Right forelimb (tissue), 1 donor: Measurements from ENCODE around the gene PTPRM.

ENCODE experiments used
- DNase-seq: peaks from one replicate; pipeline ENCODE4 v3.0.0-alpha.2; 2018

Gene PTPRM

DNA sequence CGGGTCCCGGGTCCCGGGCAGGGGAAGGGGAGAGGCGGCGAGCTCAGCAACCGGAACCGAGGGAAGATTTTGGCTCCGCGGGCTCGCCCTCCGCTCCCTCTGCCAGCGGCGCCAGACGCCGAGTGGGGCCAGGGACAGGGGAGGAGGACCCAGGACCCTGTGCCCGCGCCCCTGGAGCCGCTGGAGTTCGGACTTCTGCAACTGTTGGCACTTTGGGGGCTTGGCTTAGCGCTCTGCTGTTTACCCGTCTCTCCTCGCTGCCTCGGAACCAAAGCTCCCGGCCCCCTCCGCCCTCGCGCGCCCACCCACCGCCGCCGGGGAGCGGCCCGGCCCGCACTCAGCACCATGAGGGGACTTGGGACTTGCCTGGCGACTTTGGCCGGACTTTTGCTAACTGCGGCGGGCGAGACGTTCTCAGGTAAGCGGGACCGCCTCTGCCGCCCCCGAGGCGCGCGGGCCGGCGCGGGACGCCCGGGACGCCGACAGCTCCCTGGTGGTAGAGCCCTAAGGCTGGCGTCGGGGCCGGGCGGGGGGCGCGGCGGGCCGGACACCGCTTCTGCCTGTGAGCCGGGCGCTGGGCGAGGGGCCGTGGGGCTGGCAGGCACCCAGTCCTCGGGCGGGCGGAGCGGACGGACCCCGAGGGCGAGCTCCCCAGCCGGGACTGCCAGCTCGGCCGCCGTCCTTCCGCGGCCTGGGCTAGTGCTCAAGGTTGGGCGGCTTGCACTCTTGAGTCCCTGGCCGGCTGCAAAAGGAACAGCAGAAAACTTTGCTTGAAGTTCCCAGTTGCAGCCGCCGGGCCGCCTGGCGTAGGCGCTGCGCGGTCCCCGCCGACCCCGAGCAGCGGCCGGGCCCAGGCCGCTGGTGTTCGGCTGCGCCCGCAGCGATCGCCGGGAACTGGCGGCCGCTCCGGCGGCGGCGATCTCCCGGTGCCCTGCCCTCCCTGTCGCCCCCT is 634 bp downstream of the PTPRM start:
- peak; percentile 83 for DNase-seq

DNA sequence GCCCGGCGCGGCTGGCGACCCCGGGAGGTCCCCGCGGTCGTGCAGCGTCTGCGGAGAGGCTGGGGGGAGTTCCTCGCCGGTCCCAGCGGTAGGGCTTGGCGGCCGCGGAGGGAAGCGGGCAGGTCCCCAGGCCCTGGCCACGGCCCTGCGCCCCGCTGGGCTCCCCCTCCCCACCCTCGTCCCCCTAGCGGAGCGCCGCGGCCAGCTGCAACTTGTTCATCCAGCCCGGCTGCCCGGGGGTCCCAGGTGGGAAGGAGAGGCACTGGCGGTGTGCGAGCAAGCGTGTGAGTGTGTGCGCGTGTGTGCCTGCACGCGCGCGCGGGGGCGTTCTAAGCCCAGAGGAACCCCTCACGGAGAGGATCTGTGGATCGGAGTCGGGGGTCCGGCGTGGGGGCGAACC is 1.3 kb downstream of the PTPRM start:
- peak; percentile 81 for DNase-seq

DNA sequence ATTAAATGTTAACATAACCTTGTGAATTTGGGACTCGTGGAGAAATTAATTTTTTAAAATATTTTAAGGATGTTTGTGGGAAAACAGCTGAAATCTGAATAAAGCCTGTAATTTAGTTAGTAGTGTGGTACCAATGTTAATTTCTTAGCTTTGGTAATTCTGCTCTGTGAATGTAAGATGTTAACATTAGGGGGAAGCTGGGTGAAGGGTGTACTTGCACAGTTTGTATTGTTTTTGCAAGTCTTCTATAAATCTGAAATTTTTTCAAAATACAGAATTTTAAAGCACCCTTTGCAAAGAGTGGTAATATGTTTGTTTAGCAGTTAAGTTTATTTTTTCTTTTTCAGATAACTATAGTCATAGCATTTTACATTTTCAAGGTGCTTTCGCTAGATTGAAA is 4.5 kb downstream of the PTPRM start:
- no peak for DNase-seq

DNA sequence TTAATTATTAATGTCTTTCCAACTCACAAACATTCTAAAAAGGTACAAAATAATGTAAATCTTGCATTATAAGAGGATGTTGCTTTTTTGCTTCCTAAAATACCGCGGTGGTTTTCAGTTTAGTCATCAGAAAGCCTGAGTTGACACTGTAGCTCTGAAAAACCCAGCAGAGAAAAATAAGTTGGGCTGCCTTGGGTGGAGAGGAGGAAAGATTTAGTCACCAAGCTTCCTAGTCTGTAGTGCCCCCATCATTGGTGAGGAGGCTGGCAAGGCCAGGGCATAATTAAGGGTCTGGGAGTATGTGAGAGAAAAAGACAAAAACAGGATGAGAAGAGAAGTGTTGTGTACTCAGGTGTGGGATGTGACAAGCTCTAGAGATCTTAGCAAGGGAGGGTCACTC is 5.7 kb downstream of the PTPRM start:
- DNase-seq = no peak

DNA sequence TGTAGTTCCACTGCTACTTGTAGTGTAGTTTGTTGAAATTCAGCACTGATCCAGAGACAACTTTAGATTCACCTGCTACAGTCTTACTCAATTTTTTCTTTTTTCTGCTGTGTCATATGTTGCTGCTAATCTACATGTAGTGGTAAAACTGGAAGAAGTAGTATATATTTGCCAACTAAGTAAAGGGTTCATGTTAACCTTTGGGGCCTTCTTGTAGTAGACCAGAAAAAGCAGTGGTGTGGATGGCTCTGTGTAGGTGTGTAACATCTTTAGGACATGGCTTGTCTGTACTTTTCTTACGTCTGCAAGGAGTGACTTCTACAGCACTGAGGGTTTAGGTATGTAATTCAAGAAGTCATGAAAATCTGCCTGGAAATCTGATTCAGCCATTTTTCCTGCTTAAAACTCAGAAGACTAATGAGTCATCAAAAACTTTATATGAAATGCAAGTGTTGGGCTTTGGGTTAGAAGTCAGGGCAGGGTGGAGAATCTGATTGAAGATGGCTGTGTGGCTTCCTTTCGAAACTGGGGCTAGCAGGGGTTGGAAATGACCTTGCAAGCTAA is 8.4 kb downstream of the PTPRM start:
- no peak for DNase-seq

DNA sequence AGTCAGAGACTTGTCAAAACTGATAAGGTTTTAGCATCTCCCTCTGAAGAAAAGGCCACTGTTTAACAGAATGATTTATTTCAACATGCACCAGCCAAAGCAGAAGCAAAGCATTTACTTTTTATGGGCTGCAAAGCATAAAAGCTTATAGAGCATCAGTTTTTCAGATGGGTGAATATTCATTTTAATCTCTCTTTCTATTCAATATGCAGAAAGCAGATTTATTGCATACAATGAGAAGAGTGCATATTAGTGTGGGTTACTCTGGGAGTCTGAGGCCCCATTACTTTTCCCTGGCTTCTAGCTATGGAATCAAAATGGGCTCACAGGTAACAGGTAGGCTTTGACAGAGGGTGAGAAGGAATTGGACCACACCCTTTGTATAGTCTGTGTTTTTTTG is 9.0 kb downstream of the PTPRM start:
- DNase-seq = no peak

DNA sequence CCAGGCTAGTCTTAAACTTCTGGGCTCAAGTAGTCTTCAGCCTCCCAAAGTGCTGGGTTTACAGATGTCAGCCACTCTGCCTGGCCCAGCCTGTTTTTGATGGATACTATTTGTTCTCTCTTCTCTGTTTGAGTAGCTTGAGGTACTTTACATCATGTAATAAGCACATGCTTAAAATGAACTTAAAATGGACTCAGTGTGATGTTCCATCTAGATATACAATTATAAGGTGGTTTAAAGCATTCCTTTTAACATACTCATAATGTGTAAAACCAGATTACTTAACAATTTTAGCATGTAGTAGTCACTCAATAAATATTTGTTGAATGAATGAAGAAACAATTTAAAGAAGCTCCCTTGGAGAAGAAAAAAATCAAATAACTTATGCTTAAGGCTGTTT is 9.6 kb downstream of the PTPRM start:
- DNase-seq = no peak

DNA sequence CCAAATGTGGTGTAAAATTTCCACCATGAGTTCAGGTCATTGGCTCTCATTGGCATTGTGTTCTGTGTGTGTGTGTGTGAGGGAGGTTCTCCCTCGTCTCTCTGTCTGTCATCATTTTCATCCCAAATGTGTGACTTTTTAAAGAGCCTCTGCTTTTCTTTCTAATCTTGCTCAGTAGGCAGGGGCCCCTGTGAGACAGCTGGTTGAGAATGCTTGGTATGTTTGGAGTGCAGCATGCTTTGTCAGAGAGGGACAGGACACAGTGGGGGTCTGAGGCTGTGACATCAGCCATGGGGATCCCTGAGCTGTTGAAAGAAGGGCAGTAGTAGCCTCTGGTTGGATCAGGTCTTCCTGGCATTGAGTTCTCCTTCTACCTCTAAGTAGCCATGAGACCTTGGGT is 10.6 kb downstream of the PTPRM start:
- no peak for DNase-seq

DNA sequence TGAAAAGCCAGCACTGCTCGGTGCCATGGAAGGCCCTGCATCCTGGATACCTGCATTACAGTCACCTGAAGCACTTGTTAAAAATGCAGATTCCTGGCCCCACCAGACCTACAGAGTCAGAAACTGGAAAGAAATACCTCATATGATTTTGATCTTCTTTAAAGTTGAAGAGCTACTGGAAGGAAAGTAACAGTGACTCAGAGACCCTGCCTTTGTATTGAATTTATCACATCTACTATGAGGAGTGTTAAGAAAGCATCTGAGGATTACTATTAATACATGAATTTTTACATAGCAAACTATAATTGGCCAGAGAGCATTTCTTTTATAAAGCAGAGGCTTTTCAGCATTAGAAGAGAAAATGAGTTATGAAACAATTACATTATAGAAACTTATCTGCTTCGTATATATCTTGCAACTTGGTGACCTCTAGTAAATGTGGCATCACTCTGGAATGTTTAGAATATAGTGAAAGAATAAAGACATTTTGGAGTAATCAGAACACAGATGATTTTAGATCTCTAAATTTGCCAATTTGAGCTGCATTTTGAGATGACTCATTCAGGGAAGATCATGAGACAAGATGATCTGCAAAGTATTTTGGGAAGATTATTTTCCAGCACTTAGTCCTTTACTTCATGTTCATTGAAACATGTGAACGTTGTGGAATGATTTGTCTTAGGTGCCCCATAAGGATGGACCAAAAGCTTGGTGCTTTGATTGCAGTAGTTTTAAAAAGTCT is 12.2 kb downstream of the PTPRM start:
- DNase-seq = no peak

DNA sequence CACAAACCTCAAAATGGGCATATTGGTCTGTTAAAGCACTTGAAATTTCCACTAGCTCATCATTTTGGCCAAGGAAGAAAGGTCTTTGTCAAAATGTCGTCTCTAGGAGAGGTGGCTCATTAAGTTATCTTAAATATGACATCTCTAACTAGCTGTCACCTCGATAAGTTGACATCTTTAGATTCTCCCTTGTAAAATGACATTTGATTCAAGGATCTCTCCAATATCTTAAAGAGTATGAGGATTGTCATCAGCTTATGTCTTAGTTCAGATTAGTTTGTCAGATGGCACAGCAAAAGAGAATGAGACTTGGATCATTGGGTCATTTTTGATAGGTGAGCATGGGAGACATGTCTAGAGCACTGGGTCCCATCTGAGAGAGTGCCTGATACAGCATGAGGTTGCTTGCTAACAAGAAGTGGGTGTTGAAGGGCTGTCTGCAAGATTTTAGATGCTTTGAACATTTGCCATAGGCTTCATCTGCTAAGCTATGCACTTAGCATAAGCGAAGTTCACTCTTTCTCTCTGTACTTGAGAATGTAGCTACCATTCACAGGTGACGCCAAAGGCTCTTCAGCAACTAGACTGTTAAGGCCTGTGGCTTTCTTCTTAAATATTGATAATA is 12.9 kb downstream of the PTPRM start:
- DNase-seq = no peak

DNA sequence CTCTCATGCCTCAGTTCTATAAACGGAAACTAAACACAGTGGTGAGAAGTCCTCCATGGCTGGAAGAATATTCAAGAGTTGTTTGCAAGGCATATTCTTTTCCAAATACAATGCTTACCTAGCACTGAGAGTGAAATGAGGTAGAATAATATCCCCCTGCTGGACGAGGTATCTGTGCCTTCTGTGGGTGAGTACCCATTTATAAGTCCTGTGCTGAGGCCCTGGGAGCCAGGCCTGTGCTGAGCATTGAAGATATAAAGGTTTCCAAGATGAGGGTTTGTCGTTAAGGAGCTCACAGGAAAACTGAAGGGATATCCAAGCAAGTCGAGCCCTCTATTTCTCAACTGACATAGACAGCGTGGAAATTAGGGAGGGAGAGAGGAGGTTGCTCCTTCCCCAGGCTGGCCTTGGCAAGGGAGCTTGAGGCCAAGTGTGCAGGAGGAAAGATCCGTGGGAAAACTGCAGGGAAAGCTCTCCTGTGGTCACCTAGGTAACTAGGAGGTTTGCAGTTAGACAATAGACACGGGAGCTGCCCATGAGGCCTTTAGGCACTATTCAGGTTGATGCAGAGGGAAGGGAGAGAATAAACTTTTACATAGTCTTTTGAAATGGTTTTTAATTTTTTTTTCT is 17.6 kb downstream of the PTPRM start:
- no peak for DNase-seq

DNA sequence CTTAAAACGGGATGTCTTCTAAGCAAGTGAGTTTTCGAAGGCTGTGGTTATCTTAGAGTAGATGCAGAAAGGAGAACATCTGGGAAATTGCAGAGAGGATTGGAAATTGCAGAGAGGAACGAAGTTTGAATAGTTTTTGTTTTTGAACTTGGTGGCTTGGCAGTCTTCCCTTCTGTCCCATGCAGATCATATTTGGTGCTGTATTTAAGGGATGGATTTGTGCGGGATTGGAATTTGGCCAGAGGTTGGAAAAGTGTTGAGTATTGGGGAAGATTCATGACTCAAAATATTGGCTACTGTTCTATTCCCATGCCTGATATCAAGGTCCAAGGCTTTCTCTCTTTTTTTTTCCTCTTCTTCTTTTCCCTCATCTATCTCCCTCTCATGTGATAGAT is 18.2 kb downstream of the PTPRM start:
- DNase-seq = no peak

DNA sequence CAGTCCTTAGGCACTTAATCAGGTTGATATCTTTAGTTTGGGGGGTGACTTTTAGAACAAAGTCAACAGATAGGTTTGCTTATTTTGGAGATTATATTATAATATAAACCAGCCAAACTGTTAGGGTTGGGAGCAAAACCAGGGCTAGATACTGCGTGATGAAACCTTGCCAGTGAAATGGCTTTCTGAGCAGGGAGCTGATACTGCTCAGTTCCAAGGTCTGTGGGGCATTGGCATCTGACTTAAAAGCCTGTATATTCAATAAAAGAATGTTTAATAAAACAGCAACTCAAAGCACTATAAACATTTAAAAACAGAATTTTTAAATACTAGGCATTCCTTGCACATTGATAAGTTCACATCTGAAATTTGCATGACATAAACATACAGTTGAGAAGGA is 19.3 kb downstream of the PTPRM start:
- DNase-seq = no peak

DNA sequence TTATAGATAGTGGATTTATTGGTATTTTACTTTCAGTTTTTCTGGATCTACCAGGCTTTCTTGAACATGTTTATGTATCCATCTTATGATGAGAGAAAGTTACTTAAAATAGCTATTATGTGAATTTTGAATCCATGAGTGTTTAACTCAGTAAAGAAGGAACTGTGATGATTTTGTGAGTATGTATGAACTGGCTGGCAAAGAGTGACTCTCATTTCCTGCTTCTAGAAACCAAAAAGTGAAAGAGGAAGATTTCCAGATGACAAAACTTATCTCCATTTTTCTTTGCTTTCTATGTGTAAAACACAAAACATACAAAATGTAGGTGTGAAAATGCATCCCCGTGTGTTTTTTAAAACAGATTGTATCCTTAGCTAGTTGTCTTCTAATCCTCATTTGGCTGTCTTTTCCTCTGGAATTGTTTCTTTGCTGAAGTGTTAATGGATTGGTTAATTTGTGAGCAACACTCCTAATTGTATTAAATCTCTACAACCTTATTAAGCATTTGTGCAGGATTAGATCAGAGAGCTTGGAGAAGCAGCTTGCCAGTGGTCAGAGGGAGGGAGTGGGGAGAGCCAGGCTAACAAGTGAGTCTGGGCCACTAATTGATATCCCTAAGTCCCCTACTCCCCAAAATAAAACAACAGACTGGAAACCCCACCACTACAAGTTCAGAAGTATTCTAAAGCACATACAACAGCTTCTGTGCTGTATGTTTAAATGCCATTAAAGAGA is 23.9 kb downstream of the PTPRM start:
- no peak for DNase-seq

DNA sequence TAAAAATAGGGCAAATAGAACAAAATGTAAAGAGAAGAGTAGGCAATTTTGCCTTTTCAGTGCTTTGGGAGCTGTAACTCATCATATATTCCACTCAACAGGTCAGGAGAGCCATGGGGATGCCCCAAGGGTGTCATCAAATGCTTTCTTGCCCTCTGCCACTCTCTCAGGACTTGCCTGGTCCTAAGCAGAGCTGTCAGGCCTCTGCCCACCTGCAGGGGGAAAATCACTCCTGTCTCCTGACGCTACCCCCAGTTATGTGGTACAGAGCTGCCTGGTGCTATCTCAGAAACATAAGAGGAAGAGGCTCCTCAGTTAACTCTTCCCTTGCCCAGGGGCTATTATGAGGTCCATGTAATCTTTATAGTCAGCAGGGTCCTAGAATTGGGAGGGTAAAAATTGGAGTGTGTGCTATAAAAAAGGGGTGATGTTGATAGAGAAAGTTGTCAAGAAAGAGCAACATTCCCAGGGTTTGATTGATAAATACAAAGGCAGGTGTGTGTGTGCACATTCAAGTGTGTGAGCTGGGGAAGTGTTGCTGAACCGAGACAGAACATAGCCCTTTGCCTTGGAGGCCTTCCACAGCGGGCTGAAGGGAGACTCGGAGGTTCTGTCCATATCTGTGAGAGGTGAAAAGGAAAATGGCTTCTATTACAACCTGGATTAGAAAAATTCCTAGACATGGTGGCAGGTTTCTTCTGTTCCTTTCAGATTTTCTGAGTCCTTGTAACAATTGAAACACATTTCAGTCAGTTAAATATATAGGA is 25.4 kb downstream of the PTPRM start:
- no peak for DNase-seq

DNA sequence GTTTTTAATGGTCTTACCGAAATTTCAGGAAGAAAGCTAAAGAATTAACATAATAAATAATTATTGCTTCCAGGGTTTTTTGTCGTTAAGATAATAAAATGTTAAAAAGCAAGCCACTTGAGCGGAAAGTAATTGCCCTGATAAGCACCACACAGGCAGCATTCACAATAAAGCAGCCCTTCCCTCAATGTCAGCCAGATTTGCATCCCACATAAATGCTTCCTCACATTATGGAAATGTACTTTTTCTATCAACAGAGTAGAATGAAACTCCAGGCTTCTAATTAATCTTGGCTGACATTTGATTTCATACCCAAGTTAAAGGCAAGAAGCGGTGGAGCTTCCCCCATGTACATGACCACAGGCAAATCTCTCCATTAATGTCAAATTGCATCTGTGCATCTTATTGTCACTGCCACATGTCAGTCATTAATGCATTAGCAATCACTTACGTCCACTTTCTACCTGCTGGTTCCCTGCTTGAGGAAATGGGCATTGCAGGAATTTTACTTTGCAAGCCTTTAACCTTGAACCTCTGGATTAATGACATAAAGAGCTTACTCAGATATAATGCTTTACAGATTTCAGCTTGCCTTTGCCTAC is 26.2 kb downstream of the PTPRM start:
- no peak for DNase-seq

DNA sequence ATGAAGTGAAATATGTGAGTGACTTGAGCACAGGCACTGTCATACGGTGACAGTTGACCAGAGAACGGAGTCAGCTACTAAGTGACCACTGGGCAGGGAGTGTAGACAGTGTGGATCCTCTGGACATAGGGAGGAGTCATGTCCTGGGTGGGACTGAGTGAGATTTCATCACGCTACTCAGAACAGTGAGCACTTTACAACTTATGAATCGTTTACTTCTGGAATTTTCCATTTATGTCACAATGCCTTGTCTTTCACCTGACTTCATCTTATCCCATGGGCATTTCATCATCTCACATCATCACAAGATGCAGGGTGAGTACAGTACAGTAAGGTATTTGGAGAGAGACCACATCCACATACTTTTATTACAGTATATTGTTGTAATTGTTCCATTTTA is 29.0 kb downstream of the PTPRM start:
- no peak for DNase-seq

DNA sequence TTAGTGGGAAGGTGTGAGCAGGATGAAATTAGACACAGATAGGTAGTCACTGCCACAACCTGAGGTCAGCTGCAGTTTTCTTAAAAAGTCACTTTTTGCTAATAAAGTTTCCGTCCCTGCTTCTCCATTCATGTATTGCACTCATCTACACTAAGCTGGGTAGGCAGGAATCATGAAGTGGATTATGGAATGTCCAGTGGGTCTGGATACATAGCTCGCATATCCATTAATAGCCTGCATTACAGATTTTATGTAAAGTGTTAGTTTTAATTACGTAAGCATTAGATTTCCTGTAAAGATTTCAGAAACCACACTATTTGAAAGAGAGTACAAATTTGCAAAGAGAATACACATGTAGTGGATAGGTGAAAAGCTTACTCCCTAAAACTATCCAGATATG is 30.4 kb downstream of the PTPRM start:
- DNase-seq = no peak

DNA sequence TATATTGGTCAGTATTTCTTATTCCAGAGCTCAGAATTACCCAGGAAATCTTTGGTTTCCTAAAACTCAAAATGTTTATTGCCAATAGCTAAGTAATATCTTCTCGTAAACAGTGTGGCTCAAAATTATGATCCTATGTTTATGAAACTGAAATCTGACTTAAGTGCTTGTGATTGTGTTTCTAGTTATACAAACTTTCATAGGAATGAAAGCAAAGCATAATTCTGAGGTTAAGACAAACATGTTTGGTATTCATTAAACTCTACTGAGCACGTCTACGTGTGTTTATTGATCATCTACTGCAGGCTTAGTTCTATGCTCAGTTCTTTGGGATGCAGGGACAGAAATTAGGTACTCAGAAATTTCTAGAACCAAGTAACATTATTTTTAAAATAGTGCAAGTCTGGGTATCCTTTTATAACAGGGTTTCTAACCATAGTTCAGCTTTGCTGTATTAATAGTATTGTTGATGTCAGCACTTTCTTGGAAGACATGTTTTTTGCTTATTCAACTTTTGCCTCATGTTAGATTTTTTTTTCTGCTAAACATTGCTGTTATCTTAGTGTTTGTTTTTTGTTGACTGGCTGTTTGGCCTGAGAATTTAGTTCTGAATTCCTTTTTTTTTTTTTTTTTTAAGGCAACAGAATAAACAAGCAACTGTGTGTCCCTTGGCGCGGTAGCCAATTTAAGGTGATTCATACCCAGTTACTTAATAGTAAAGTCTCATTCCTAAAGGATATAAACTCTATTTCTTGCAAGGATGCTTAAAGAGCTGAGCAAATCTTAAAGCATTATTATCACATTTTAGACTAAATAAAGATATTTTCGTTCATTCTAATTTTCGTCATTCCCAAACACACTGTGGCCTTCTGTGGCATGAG is 31.3 kb downstream of the PTPRM start:
- DNase-seq = no peak

DNA sequence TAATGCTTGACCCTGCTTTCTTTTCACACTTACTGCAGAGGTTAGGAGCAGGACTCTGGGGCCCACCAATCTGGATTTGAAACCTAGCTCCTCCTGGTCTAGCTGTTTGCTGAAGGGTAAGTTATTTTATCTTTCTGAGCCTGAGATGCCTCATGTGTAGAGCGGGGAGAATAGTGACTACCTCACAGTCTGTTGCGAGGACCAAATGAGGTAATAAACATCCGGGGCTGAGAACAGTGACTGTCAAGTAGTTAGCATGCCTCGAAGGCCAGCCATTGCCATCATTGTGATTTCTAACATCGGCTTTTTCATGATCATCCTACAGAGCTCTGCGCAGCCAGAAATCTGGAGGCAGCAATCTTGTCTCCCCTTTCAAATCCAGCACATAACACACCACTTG is 32.9 kb downstream of the PTPRM start:
- DNase-seq = no peak
